A549 (cell line): ENCODE data around the gene SYP.

ENCODE experiments used
- BHLHE40 ChIP-seq: IDR thresholded peaks from 2 replicates; pipeline ENCODE4 v1.6.1; 2012; ENCODE audit warnings: low read depth, low read length, inconsistent platforms
- CHD2 ChIP-seq: fragments of 150-350 bp; IDR thresholded peaks from 2 replicates; pipeline ENCODE4 v1.6.1; 2014; ENCODE audit warnings: low read length; ENCODE audit not compliant: partially characterized antibody
- FOSL2 ChIP-seq, 2 experiments: fragments of 450-650 bp in 1 of 2; fragments of >200 bp in 1 of 2; sonication (Bioruptor Twin) in 1 of 2; formaldehyde crosslinking; IDR thresholded peaks; 2 replicates each; pipeline versions ENCODE4 v1.5.0 to v1.6.1; 2016 to 2020; ENCODE audit warnings: mild to moderate bottlenecking in 1 of 2, moderate library complexity in 1 of 2
- KDM1A ChIP-seq: fragments of 200-600 bp; sonication (generic); IDR thresholded peaks from 2 replicates; pipeline ENCODE4 v1.6.1; 2016; ENCODE audit warnings: low read depth, mild to moderate bottlenecking
- MAFK ChIP-seq: fragments of 450-650 bp; IDR thresholded peaks from 2 replicates; pipeline ENCODE4 v1.6.1; 2014; ENCODE audit not compliant: partially characterized antibody
- PHF8 ChIP-seq: fragments of 200-600 bp; sonication (generic); IDR thresholded peaks from 2 replicates; pipeline ENCODE4 v1.6.1; 2016; ENCODE audit warnings: low read depth, mild to moderate bottlenecking, antibody characterized with exemption, moderate library complexity, borderline replicate concordance
- POLR2A ChIP-seq: IDR thresholded peaks from 2 replicates; pipeline ENCODE4 v1.6.1; 2012; ENCODE audit warnings: mild to moderate bottlenecking, low read length
- RAD21 ChIP-seq, 2 experiments: fragments of >200 bp in 1 of 2; sonication (Bioruptor Twin) in 1 of 2; formaldehyde crosslinking in 1 of 2; IDR thresholded peaks in 1 of 2; conservative IDR thresholded peaks in 1 of 2; 2 replicates in 1 of 2; 3 replicates in 1 of 2; pipeline ENCODE4 v1.6.1; 2012 to 2018; ENCODE audit warnings: inconsistent platforms in 1 of 2
- RARB ChIP-seq: fragments of 250-450 bp; sonication (Bioruptor Pico); IDR thresholded peaks from 2 replicates; pipeline ENCODE4 v1.8.0; 2021; ENCODE audit warnings: mild to moderate bottlenecking, moderate library complexity
- SMC3 ChIP-seq: fragments of >200 bp; sonication (Bioruptor Twin); formaldehyde crosslinking; IDR thresholded peaks from 3 replicates; pipeline ENCODE4 v1.6.1; 2018; ENCODE audit warnings: inconsistent platforms
- TF ChIP-seq, protein P1 (sequence below): IDR thresholded peaks from 2 replicates; pipeline ENCODE4 v1.6.1; 2012
- TF ChIP-seq, protein P2 (sequence below): fragments of >200 bp; sonication (Bioruptor Twin); formaldehyde crosslinking; IDR thresholded peaks from 3 replicates; pipeline ENCODE4 v1.5.1; 2016
- TF ChIP-seq, protein P3 (sequence below): fragments of 450-650 bp; IDR thresholded peaks from 2 replicates; pipeline ENCODE4 v1.6.1; 2014; ENCODE audit warnings: antibody characterized with exemption
- TF ChIP-seq, protein P4 (sequence below): fragments of 200-600 bp; sonication (generic); IDR thresholded peaks from 2 replicates; pipeline ENCODE4 v1.6.1; 2016; ENCODE audit warnings: antibody characterized with exemption, mild to moderate bottlenecking, moderate library complexity

DNA sequence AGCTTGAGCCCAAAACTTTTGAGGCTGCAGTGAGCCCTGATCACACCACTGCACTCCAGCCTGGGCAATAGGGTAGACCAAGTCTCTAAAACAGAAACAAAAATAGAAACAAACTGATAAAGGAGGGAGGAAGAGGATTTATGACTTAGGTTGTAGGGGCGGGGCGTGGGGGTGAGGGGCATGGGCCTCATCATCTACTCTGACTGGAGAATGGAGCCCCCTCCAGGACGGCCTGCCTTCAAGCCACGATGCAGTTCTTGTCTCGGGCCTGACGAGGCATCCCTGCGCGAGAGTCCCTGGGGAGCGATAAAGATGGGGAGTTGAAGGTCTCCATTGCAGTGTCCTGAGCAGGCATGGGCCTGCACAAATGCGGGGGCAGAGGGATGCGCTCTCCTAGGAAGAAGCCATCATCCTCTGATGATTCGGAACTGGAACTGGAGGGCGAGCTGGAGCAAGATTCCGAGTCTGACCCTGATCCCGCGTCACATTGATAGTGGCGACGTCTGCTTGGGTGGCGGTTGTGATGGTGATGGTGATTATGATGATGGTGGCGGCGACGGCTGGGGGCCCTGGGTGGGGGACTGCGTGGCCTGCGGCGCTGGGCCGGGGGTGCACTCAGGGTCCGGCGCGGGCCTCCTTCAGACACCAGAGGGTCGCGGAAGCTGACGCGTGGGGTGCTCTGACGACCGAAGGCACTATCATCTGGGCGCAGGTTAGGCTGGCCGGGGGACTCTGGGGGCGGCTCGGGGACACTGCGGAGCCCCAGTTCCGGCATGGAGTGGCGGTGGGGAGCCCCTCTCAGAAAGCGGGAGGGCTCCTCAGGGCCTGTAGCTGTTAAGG lies 24.3 kb downstream of the SYP start:
- TF ChIP-seq, protein P1, sequence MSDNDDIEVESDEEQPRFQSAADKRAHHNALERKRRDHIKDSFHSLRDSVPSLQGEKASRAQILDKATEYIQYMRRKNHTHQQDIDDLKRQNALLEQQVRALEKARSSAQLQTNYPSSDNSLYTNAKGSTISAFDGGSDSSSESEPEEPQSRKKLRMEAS, result no peak
- TF ChIP-seq MAFK (no peak), CHD2 (no peak), PHF8 (no peak), POLR2A (no peak), RAD21 (conservative IDR thresholded peaks at IDR 0.05 in 1 of 2, IDR thresholded peaks at IDR 0.05 in 1 of 2) (no peak), SMC3 (no peak), KDM1A (no peak), RARB (no peak), FOSL2 (IDR thresholded peaks at IDR 0.05) (no peak), FOSL2 (CRISPR knock-in tag; IDR thresholded peaks at IDR 0.05) (no peak), BHLHE40 (no peak)
- TF ChIP-seq, protein P2, sequence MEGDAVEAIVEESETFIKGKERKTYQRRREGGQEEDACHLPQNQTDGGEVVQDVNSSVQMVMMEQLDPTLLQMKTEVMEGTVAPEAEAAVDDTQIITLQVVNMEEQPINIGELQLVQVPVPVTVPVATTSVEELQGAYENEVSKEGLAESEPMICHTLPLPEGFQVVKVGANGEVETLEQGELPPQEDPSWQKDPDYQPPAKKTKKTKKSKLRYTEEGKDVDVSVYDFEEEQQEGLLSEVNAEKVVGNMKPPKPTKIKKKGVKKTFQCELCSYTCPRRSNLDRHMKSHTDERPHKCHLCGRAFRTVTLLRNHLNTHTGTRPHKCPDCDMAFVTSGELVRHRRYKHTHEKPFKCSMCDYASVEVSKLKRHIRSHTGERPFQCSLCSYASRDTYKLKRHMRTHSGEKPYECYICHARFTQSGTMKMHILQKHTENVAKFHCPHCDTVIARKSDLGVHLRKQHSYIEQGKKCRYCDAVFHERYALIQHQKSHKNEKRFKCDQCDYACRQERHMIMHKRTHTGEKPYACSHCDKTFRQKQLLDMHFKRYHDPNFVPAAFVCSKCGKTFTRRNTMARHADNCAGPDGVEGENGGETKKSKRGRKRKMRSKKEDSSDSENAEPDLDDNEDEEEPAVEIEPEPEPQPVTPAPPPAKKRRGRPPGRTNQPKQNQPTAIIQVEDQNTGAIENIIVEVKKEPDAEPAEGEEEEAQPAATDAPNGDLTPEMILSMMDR, result no peak
- TF ChIP-seq, protein P3, sequence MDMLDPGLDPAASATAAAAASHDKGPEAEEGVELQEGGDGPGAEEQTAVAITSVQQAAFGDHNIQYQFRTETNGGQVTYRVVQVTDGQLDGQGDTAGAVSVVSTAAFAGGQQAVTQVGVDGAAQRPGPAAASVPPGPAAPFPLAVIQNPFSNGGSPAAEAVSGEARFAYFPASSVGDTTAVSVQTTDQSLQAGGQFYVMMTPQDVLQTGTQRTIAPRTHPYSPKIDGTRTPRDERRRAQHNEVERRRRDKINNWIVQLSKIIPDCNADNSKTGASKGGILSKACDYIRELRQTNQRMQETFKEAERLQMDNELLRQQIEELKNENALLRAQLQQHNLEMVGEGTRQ, result no peak
- TF ChIP-seq, protein P4, sequence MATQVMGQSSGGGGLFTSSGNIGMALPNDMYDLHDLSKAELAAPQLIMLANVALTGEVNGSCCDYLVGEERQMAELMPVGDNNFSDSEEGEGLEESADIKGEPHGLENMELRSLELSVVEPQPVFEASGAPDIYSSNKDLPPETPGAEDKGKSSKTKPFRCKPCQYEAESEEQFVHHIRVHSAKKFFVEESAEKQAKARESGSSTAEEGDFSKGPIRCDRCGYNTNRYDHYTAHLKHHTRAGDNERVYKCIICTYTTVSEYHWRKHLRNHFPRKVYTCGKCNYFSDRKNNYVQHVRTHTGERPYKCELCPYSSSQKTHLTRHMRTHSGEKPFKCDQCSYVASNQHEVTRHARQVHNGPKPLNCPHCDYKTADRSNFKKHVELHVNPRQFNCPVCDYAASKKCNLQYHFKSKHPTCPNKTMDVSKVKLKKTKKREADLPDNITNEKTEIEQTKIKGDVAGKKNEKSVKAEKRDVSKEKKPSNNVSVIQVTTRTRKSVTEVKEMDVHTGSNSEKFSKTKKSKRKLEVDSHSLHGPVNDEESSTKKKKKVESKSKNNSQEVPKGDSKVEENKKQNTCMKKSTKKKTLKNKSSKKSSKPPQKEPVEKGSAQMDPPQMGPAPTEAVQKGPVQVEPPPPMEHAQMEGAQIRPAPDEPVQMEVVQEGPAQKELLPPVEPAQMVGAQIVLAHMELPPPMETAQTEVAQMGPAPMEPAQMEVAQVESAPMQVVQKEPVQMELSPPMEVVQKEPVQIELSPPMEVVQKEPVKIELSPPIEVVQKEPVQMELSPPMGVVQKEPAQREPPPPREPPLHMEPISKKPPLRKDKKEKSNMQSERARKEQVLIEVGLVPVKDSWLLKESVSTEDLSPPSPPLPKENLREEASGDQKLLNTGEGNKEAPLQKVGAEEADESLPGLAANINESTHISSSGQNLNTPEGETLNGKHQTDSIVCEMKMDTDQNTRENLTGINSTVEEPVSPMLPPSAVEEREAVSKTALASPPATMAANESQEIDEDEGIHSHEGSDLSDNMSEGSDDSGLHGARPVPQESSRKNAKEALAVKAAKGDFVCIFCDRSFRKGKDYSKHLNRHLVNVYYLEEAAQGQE, result no peak
